PFSK-1 (cell line): Measurements from ENCODE around the gene RBP2.

Experiments used
- POLR2AphosphoS5 ChIP-seq: IDR thresholded peaks from 2 replicates; pipeline ENCODE4 v1.6.1; 2012; ENCODE audit warnings: low read depth, mild to moderate bottlenecking, control low read depth, low read length, moderate library complexity
- SIN3A ChIP-seq: IDR thresholded peaks from 2 replicates; pipeline ENCODE4 v1.6.1; 2012; ENCODE audit warnings: mild to moderate bottlenecking, low read length, moderate library complexity, borderline replicate concordance; ENCODE audit not compliant: insufficient read depth
- TAF1 ChIP-seq: IDR thresholded peaks from 2 replicates; pipeline ENCODE4 v1.6.1; 2012; ENCODE audit warnings: low read length, control low read depth, borderline replicate concordance; ENCODE audit not compliant: insufficient read depth
- TF ChIP-seq, protein P1 (sequence below), 2 experiments: IDR thresholded peaks; 2 replicates each; pipeline versions ENCODE4 v1.6.1 to v1.8.0; 2011 to 2012; ENCODE audit warnings: low read depth in 2 of 2, low read length in 2 of 2, control low read depth in 1 of 2, inconsistent platforms in 1 of 2, mild to moderate bottlenecking in 1 of 2, moderate library complexity in 1 of 2; ENCODE audit not compliant: insufficient read depth in 1 of 2

DNA sequence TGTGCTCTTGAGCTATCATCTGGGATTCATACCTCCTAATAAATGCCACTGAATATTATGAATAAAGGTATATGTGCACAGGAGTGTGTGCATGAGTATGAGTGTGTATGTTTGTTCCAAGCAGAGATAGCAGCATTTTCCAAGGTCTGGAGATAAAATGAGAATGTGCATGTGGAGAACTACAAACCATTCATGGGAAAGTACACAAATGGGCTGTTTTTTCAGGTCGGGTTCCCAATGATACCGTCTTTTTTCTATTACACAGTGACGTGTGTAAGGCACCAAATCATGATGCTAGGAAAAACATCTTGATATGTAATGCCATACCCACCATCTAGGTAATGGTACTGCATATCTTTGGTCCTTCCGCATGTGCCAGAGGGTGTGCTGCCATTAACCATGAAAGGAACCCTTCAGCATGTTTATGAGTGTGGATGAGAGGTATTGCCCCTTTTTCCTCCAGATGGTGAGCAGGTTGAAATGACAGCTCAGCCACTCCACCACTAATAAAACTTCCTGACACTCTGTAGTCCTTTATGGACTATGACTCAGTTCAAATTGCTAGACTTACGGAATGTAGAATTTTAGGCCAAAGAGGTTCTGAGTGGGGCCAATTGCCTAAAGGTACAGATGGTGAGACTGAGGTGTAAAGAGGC is 50.4 kb downstream of the RBP2 start:
- TF ChIP-seq POLR2AphosphoS5: no peak
- TF ChIP-seq, protein P1, sequence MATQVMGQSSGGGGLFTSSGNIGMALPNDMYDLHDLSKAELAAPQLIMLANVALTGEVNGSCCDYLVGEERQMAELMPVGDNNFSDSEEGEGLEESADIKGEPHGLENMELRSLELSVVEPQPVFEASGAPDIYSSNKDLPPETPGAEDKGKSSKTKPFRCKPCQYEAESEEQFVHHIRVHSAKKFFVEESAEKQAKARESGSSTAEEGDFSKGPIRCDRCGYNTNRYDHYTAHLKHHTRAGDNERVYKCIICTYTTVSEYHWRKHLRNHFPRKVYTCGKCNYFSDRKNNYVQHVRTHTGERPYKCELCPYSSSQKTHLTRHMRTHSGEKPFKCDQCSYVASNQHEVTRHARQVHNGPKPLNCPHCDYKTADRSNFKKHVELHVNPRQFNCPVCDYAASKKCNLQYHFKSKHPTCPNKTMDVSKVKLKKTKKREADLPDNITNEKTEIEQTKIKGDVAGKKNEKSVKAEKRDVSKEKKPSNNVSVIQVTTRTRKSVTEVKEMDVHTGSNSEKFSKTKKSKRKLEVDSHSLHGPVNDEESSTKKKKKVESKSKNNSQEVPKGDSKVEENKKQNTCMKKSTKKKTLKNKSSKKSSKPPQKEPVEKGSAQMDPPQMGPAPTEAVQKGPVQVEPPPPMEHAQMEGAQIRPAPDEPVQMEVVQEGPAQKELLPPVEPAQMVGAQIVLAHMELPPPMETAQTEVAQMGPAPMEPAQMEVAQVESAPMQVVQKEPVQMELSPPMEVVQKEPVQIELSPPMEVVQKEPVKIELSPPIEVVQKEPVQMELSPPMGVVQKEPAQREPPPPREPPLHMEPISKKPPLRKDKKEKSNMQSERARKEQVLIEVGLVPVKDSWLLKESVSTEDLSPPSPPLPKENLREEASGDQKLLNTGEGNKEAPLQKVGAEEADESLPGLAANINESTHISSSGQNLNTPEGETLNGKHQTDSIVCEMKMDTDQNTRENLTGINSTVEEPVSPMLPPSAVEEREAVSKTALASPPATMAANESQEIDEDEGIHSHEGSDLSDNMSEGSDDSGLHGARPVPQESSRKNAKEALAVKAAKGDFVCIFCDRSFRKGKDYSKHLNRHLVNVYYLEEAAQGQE (IDR thresholded peaks at IDR 0.05; ENCODE audit: insufficient read depth in 1 of 2, low read depth in 2 of 2, low read length in 2 of 2): no peak
- TF ChIP-seq SIN3A: no peak
- no peak for TF ChIP-seq TAF1
